GM21737 (cell line): ENCODE results near the gene NOP53.
"Not testable (repeated sequence)": the region's sequence is repeated elsewhere in the genome, so short reads cannot be mapped to it uniquely, and the experiment has no call there.

Source experiments
- ATAC-seq: cut with Tn5 transposase; IDR thresholded peaks from one replicate; pipeline ENCODE4 v1.9.1; 2021; ENCODE audit warnings: mild to moderate bottlenecking, moderate library complexity; ENCODE audit not compliant: unreplicated experiment

NOP53 gene

DNA sequence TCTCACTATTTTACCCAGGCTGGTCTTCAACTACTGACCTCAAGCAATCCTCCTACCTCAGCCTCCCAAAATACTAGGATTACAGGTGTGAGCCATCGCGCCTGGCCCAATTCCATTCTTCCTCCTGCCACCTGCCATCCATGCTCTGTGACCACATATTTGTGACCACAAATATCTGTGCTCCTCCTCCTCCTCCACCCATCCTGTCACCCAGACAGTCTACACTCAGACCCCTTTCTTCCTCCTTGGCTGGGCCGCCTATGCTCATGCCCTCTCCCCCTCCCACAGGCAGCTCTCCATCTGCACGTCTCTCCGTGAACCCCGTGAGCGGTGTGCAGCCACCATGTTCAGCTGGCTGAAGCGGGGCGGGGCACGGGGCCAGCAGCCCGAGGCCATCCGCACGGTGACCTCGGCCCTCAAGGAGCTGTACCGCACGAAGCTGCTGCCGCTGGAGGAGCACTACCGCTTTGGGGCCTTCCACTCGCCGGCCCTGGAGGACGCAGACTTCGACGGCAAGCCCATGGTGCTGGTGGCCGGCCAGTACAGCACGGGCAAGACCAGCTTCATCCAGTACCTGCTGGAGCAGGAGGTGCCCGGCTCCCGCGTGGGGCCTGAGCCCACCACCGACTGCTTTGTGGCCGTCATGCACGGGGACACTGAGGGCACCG lies 28.9 kb upstream of the NOP53 start:
- ATAC-seq, result no peak

- ATAC-seq, result not testable (repeated sequence)
Observed at GRCh38 chr19:47718415-47719046, 26.8 kb upstream of the NOP53 start.

- ATAC-seq, result no peak
Observed at GRCh38 chr19:47719047-47719859, 26.1 kb upstream of the NOP53 start.

DNA sequence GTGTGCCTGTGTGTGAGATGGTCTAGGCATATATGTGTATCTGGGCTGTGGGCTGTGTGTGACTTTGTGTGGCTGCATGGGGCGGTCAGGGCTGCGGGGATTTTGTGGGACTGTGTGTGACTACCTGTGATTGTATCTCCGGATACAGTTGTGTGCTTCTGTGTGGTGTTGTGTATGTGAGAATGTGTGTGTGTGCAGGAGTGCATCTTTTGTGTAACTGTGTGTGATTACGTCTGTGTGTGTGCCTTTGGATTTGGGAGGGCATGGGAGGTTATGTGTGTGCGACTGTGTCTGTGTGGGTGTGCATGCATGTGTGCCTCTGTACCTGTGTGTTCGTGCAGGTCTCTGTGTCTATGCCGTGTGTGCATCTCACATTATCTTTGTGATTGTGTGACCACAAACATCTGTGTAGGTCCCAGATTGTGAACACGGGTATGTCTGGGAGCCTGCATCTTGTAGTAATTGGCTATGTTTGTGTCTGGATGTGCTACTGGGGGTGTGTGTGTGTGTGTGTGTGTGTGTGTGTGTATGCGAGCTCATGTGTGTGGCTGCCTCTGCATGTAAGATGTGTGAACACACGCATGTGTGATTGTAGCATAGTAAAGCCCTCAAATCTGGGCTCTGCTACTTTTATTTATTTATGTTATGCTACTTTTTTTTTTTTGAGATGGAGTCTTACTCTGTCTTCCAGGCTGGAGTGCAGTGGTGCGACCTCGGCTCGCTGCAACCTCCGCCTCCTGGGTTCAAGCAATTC lies 24.5 kb upstream of the NOP53 start:
- no peak for ATAC-seq

- no peak for ATAC-seq
Observed at GRCh38 chr19:47723581-47723940, 21.8 kb upstream of the NOP53 start.

GRCh38 chr19:47725759-47726401 lies 19.5 kb upstream of the NOP53 start:
- ATAC-seq, result no peak

GRCh38 chr19:47726467-47726866 lies 18.9 kb upstream of the NOP53 start:
- no peak for ATAC-seq

DNA sequence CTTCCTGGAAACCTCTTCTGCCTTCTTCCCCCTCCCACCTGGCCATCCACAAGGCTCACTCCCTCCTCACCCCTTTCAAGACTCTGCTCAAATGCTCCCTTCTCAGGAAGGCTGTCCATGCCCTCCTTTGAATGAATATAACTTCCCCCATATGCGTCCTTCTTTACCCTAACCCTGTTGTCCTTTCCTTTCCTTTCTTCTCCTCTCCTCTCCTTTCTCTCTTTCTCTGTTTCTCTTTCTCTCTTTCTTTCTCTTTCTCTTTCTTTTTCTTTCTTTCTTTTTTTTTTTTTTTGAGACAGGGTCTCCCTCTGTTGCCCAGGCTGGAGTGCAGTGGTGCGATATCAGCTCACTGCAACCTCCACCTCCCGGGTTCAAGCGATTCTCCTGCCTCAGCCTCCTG lies 17.1 kb upstream of the NOP53 start:
- not testable (repeated sequence) for ATAC-seq

- no peak for ATAC-seq
Observed at GRCh38 chr19:47729468-47729798, 15.9 kb upstream of the NOP53 start.

- ATAC-seq, result no peak
Observed at GRCh38 chr19:47729799-47730520, 15.4 kb upstream of the NOP53 start.

- no peak for ATAC-seq
Observed at GRCh38 chr19:47730521-47730889, 14.8 kb upstream of the NOP53 start.

- no peak for ATAC-seq
Observed at GRCh38 chr19:47730910-47731309, 14.4 kb upstream of the NOP53 start.

DNA sequence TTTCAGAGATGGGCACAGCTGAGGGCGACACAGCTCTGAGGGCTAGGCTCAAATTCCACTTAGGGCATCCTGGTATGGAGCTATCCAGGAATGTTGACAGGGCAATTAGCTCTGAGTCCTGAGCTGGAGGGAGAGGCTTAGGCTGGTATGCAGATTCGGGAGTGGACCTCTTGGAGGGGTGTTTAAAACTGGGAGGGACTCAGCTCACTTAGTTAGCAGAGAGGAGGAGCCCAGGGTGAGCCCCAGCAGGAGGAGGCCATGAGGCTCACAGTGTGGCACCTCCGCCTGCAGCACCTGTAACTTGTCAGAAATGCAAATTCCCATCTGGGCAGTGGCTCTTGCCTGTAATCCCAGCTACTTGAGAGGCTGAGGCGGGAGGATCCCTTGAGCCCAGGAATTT lies 10.2 kb upstream of the NOP53 start:
- ATAC-seq, result no peak

DNA sequence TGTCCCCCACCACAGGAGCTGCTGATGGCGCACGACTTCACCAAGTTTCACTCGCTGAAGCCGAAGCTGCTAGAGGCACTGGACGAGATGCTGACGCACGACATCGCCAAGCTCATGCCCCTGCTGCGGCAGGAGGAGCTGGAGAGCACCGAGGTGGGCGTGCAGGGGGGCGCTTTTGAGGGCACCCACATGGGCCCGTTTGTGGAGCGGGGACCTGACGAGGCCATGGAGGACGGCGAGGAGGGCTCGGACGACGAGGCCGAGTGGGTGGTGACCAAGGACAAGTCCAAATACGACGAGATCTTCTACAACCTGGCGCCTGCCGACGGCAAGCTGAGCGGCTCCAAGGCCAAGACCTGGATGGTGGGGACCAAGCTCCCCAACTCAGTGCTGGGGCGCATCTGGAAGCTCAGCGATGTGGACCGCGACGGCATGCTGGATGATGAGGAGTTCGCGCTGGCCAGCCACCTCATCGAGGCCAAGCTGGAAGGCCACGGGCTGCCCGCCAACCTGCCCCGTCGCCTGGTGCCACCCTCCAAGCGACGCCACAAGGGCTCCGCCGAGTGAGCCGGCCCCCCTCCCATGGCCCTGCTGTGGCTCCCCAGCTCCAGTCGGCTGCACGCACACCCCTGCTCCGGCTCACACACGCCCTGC lies 4.4 kb upstream of the NOP53 start:
- ATAC-seq, result no peak

- no peak for ATAC-seq
Observed at GRCh38 chr19:47741544-47742140, 3.7 kb upstream of the NOP53 start.

DNA sequence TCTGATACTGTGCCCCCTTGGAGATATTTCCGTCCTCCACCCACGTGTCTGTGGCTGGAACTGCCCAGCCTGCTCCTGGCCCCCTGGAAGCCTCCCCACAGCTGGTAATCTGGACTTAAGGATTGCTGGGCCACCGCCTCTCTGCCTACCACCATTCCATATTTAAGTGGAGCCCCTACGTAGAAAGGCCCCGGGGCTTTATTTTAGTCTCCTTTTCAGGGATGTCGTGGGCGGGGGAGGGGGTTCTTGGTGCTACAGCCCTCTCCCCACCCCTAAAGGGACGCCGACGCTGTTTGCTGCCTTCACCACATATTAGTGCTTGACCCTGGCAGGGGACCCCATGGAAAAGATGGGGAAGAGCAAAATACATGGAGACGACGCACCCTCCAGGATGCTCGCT lies 2.7 kb upstream of the NOP53 start:
- no peak for ATAC-seq

- not testable (repeated sequence) for ATAC-seq
Observed at GRCh38 chr19:47746129-47746528, 783 bp downstream of the NOP53 start.

- ATAC-seq, result no peak
Observed at GRCh38 chr19:47749326-47749725, 4.0 kb downstream of the NOP53 start.

- ATAC-seq, result no peak
Observed at GRCh38 chr19:47750752-47751151, 5.4 kb downstream of the NOP53 start.
